Spinal cord (tissue), 10 donors: ENCODE results near the gene SEMA4A. TPM values are rescaled to one million over a fixed set of nuclear protein-coding genes. Genes with fewer than 3 reads are reported as not detected.
A peak's percentile ranks its signal among the peaks of the same experiment; 100 is the strongest.

Source experiments
- DNase-seq, 6 donors: peaks; one replicate each; pipeline versions ENCODE4 v3.0.0 to v3.0.0-alpha.2; 2013 to 2015; ENCODE audit warnings: low spot score in 6 of 6, low read depth in 4 of 6
- H3K27ac ChIP-seq: one replicate; pipeline ENCODE4 v1.5.1; 2013; ENCODE audit warnings: low read depth, low read length, control low read depth
- H3K27me3 ChIP-seq: one replicate; pipeline ENCODE4 v1.6.1; 2013; ENCODE audit warnings: low read length; ENCODE audit not compliant: control insufficient read depth, insufficient read depth
- H3K36me3 ChIP-seq: one replicate; pipeline ENCODE4 v1.6.1; 2013; ENCODE audit warnings: low read length; ENCODE audit not compliant: control insufficient read depth, insufficient read depth
- H3K4me1 ChIP-seq: one replicate; pipeline ENCODE4 v1.6.1; 2013; ENCODE audit warnings: low read length; ENCODE audit not compliant: control insufficient read depth, insufficient read depth
- H3K4me3 ChIP-seq: one replicate; pipeline ENCODE4 v1.5.1; 2013; ENCODE audit warnings: low read depth, low read length, control low read depth
- H3K9me3 ChIP-seq: one replicate; pipeline ENCODE4 v1.6.1; 2013; ENCODE audit warnings: low read length; ENCODE audit not compliant: control insufficient read depth, insufficient read depth
- WGBS: methylation state at CpG from one replicate; pipeline ENCODE4 v1.1.5; 2013; ENCODE audit warnings: missing lambda C conversion rate; ENCODE audit not compliant: insufficient coverage; 5-methylcytosine and 5-hydroxymethylcytosine counted together
- long read RNA-seq, 4 donors: transcript quantifications; one replicate each; lab custom pipeline, GENCODE V29; 2026
- polyA plus RNA-seq, 2 donors: library from polyadenylated mRNA; unstranded; fragments of 120-200 nt; gene quantifications; one replicate each; pipeline ENCODE4 v1.2.1, GENCODE V29; 2013; ENCODE audit not compliant: insufficient read length in 2 of 2
- total RNA-seq, 2 donors: library from RNA; depleted of rRNA in 1 of 2; stranded (reverse); fragments of 120-200 nt in 1 of 2; fragments of >200 nt in 1 of 2; gene quantifications; one replicate each; pipeline versions ENCODE4 v1.2.3 to v1.2.4, GENCODE V29; 2013 to 2014
- donor health status: healthy.

Gene SEMA4A
- total RNA-seq (10 to 100 TPM in 1 of 2 donors, 1 to 10 TPM in 1; 8.2 to 15.9 TPM), polyA plus RNA-seq (10 to 100 TPM; 32.2 to 42.0 TPM)
- long read RNA-seq, donor 1, partial matches to known transcripts = 5 of 8 reads
- long read RNA-seq, donor 1, other reads (novel, unspliced or antisense) = 0 of 8 reads
- long read RNA-seq, donor 2, partial matches to known transcripts = 0 of 2 reads
- long read RNA-seq, donor 2, other reads (novel, unspliced or antisense) = 0 of 2 reads
- long read RNA-seq, donor 3 = 0 reads
- long read RNA-seq, donor 4, partial matches to known transcripts = 0 of 3 reads
- long read RNA-seq, donor 4, other reads (novel, unspliced or antisense) = 0 of 3 reads

DNA sequence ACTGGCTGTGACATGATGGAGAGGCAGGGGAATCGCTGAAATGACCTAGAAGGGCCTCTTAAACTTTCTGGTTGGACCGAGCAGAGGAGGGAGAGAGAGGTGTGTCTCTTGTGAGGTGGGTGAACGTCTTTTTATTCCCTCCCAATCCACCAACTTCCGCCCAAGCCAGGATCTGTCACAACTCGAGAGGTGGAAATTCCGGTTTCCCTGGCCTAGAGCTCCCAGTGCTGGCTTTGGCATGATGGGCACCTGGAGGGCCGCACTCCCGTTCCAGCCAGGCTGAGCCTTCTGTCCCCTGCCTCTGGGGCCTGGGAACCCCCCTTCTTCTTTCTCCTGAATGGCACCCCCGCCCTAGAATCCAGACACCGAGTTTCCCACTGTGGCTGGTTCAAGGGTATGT is at the start of gene SEMA4A:
TSS of gene SEMA4A (plus strand) at position 224 of the 400 bp plus-strand sequence. CDS start 994 bp downstream, outside the sequence.
- no peak within 1 kb of the TSS for H3K27ac ChIP-seq
- DNase-seq = no peak
- H3K4me3 ChIP-seq = no peak within 1 kb of the TSS
- H3K36me3 ChIP-seq = peaks cover 32% of the 10 kb centered on the region
- H3K4me1 ChIP-seq = peaks cover 34% of the 10 kb centered on the region
- no peaks in the 10 kb centered on the region for H3K9me3 ChIP-seq
- 90% methylated on average over 5 of the region's 10 CpGs for WGBS
- peaks cover 10% of the 10 kb centered on the region for H3K27me3 ChIP-seq

DNA sequence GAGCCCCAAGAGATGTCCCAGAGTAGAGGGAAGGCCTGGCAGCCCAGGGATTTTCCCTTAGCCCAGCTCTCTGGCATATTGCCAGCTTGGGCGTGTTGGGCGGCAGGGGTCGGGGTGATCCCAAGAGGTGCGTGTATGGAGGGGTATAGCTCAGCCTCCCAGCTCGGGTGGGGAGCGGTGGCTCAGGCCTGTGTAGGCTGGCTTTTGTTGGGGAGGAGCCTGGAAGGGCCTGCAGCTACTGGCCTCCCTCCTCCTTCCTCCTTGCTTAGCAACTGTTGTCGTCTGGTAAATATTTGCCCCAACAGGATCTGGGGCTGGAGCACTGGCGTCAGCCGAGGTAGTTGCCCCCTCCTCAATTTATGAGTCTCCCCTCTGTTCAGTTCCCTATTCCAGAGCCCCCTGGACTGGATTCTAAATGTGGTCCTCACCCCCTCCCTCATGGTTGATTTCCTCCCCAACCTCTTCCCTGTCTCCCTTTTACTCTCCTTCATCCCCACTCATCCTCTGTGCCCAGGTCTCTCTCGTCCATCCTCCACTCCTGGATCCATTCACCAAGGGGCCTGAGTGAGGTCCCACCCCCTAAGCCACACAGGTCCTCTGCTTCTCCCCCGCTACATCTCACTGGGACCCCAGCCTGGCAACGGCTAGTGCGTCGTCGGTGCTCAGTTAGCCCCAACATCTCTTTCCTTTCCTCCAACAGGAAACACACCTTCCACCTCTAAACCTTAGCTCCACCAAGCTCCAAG is 49.1 kb upstream of the SEMA4A start:
- Histone ChIP-seq H3K27ac (peak overlapping the region; percentile 90), H3K4me1 (peaks cover 64% of the 10 kb centered on the region)
- peak in 2 of 6 donors; percentile 72 to 79 for DNase-seq

DNA sequence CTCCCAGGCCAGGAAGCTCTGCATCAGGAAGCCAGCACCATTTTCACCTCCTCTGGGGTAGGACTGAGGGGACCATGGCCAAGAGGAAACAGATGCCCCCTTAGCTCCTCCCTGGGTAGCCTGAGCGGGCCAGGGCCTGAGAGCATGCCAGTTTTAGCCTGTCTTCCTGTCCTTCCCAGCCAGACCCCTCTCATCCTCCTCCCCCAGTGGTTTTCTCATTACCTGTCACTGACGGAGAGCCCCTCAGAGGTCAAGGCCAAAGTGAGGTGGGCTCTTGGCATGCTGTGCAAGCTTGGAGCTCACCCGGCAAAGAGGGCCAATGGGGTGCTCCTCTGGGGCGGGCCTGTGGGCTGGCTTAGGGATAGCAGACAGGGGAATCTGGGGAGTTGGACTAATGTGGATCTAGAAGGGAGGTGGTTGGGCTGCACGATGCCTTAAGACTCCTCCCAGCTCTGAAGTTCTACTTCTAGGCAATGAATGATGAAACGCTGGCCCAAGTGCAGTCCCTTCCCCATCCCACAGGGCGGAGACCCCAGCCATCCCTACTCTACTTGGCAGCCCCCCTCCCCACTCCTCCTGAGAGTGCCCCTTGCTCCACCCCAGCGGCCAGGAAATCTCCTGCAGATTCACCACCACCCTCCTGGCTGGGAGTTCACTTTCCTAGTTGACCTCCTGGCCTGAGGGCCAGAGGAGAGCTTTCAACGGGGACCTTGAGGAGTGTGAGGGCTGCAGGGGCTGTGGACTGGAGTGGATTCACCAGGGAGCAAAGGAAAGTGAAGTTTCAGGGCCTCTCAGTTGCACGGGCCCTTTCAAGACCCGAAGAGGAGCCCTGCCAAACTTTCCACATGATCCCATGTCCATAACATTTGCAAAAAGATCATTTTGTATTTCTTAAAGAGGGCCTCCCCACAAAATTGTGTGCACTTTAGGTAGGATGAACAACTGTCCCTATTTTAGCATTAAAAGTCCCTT is 48.2 kb upstream of the SEMA4A start:
- WGBS = 63% methylated on average over 4 of the region's 11 CpGs
- Histone ChIP-seq H3K36me3 (peaks cover 26% of the 10 kb centered on the region), H3K9me3 (no peaks in the 10 kb centered on the region), H3K4me1 (peaks cover 64% of the 10 kb centered on the region), H3K27ac (peak overlapping the region; percentile 90), H3K4me3 (no peak overlapping the region), H3K27me3 (no peaks in the 10 kb centered on the region)
- peak in 1 of 6 donors; percentile 30 for DNase-seq

More for the DNA sequence above, 49.1 kb upstream of the SEMA4A start:
- no peak overlapping the region for H3K4me3 ChIP-seq
- H3K27me3 ChIP-seq = no peaks in the 10 kb centered on the region
- WGBS = 32% methylated on average over 10 of the region's 15 CpGs
- H3K36me3 ChIP-seq = peaks cover 25% of the 10 kb centered on the region
- H3K9me3 ChIP-seq = no peaks in the 10 kb centered on the region

DNA sequence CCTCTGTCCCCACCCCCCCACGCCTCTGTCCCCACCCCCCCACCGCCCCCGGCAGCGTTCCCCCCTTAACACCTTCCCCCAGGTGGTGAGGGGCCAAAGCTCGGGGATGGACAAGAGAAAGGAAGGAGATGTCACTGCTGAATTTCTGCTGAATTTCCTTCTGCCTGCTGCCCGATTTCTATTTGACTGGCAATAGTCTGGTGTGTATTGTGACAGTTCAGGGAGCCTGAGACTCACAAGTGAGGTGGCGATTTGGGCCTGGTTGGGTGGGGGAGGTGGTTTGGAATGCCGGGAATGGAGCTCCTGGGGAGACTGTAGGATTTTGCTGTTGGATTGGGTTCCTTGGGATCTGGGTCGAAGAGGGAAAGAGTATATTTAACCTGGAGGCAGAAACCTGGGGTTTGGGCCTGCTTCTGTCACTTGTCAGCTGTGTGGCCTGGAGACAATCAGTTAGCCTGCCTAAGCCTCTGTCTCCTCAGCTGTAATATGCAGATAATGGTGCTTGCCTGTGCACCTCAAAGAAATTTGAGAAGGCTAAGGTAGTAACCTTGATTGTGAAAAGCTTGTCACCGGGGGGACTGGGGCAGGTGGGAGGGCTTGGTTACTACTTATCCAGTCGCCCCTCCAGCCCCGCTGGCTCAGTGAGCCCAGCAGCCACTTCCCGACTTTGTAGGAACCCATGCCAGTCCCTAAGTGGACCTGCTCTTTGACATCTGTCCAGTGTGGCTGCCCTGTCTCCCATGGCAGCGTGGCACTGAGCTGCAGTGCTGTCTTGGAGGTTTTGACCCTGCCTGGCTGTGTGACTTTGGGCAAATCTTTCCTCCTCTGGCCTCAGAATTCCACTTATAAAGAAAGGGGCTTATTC is 46.5 kb upstream of the SEMA4A start:
- Histone ChIP-seq H3K9me3 (no peaks in the 10 kb centered on the region), H3K27me3 (no peaks in the 10 kb centered on the region), H3K27ac (peak overlapping the region; percentile 90), H3K4me1 (peaks cover 57% of the 10 kb centered on the region), H3K4me3 (peak overlapping the region; percentile 7), H3K36me3 (peaks cover 22% of the 10 kb centered on the region)
- 41% methylated on average over 8 of the region's 14 CpGs for WGBS
- peak in 2 of 6 donors; percentile 54 to 60 for DNase-seq

DNA sequence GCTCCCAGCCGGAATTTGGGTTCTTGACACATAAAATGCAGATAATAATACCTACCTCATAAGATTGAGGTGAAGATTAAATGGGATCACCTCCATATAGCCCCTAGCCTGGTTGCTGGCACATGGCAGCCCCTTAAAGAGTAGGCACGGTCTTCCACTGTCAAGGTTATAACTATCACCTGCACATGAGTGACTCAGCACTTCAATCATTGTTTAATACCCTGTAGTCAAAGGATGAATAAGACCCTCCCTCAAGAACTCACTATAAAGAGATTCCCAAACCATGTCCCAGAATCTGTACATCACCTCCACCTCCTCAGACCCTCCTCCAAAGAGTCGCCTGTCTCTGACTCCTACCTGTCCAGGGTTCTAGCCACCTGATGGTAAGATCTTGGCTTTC is 45.3 kb upstream of the SEMA4A start:
- H3K9me3 ChIP-seq = no peaks in the 10 kb centered on the region
- WGBS = 94% methylated on average over 1 of the region's 3 CpGs
- H3K4me3 ChIP-seq = no peak overlapping the region
- H3K36me3 ChIP-seq = peaks cover 15% of the 10 kb centered on the region
- no peak overlapping the region for H3K27ac ChIP-seq
- peaks cover 54% of the 10 kb centered on the region for H3K4me1 ChIP-seq
- no peak for DNase-seq
- H3K27me3 ChIP-seq = no peaks in the 10 kb centered on the region

DNA sequence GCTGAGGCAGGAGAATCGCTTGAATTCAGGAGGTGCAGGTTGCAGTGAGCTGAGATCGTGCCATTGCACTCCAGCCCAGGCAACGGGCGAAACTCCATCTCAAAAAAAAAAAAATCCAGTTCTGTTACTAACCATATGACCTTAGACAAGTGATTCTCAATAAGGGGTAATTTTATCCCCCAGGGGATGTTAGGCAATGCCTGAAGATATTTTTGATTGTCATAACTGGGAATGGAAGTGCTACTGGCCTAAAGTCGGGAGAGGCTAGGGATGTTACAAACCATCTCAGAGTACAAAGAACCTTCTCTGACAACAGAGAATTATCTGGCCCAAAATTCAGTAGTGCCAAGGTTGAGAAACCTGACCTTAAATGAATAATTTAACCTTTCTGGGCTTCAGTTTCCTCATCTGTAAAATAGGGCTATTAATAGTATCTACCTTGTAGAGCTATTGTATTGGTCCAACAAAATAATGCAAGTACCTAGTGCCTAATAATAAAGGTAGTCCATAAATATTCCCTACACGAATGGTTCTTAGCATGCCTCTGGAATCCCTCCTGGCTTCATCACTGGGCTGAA is 44.6 kb upstream of the SEMA4A start:
- Histone ChIP-seq H3K27ac (no peak overlapping the region), H3K36me3 (peaks cover 8% of the 10 kb centered on the region), H3K4me3 (no peak overlapping the region), H3K27me3 (no peaks in the 10 kb centered on the region), H3K9me3 (no peaks in the 10 kb centered on the region), H3K4me1 (peaks cover 53% of the 10 kb centered on the region)
- 83% methylated on average over 1 of the region's 6 CpGs for WGBS
- DNase-seq = no peak

DNA sequence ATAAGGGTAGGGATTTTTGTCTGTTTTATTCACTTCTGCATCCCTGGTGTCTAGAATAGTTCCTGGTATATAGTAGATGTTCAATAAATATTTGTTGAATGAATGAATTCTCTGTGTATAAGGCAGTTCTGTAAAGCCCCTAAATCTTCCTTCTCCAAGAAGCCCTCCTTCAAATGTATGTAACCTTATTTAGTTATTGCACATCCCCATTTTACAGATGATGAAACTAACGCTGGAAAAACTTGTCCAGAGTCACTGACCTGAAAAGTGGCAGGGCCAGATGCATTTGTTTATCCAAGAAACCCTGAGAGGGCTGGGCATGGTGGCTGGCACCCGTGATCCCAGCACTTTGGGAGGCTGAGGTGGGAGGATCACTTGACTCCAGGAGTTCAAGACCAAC is 43.1 kb upstream of the SEMA4A start:
- H3K4me1 ChIP-seq = peaks cover 52% of the 10 kb centered on the region
- H3K9me3 ChIP-seq = no peaks in the 10 kb centered on the region
- H3K36me3 ChIP-seq = peaks cover 2% of the 10 kb centered on the region
- no peak overlapping the region for H3K4me3 ChIP-seq
- DNase-seq = no peak
- H3K27me3 ChIP-seq = no peaks in the 10 kb centered on the region
- H3K27ac ChIP-seq = no peak overlapping the region
- WGBS = 83% methylated on average over 2 of the region's 2 CpGs

DNA sequence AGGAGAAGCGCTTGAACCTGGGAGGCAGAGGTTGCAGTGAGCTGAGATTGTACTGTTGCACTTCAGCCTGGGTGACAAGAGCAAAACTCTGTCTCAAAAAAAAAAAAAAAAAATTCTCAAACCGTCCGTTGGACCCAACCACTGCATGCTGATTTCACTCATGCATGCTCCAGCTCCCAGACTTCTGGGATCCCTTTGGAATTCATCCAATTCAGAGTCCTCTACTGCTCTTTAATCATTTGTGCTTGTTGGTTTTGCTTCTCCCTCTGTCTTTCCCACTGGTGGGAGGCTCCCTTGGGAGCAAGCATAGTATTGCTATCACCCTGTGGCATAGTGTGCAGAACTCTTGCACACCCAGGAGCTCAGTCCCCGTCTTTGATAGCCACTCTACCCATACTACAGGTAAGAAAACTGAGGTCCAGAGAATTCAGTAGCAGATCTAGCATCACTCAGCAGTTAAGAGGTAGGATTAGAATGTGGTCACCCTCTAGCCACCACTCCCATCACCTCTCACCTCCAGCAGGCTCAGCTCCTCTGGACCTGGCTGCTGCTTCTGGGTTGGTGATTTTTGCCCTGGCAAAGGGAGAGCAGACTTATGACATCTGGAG is 41.9 kb upstream of the SEMA4A start:
- 100% methylated on average over 1 of the region's 4 CpGs for WGBS
- Histone ChIP-seq H3K36me3 (peaks cover 7% of the 10 kb centered on the region), H3K4me3 (no peak overlapping the region), H3K9me3 (no peaks in the 10 kb centered on the region), H3K4me1 (peaks cover 50% of the 10 kb centered on the region), H3K27ac (peak overlapping the region; percentile 80), H3K27me3 (no peaks in the 10 kb centered on the region)
- no peak for DNase-seq
